Transverse colon (tissue), 3 donors: ENCODE measurements around the gene DRGX.

Experiments used
- CTCF ChIP-seq, 5 experiments: fragments of 200-600 bp in 3 of 5; fragments of 450-650 bp in 2 of 5; sonication (generic) in 3 of 5; IDR thresholded peaks; 1 replicate in 2 of 5; 2 replicates in 3 of 5; pipeline ENCODE4 v1.5.1; 2016 to 2017; ENCODE audit warnings: antibody characterized with exemption in 5 of 5, inconsistent platforms in 3 of 5, mild to moderate bottlenecking in 2 of 5, moderate library complexity in 1 of 5
- EP300 ChIP-seq: sonication (generic); formaldehyde crosslinking; IDR thresholded peaks from one replicate; pipeline ENCODE4 v1.6.1; 2017; ENCODE audit warnings: antibody characterized with exemption, low read depth

- TF ChIP-seq EP300 (no peak), CTCF (IDR thresholded peaks at IDR 0.05) (no peak)
These were observed 20.0 kb upstream of the DRGX start for GRCh38 chr10:49415846-49416245.
